Liver (tissue), 3 donors: ENCODE data around the gene TGM2.

Experiments used
- HNF4G ChIP-seq: IDR thresholded peaks from 2 replicates; pipeline ENCODE4 v1.6.1; 2016; ENCODE audit warnings: antibody characterized with exemption
- JUND ChIP-seq, 2 donors: IDR thresholded peaks; 2 replicates each; pipeline ENCODE4 v1.6.1; 2016; ENCODE audit warnings: antibody characterized with exemption in 2 of 2
- RAD21 ChIP-seq, 2 donors: IDR thresholded peaks; 2 replicates each; pipeline ENCODE4 v1.6.1; 2016; ENCODE audit warnings: antibody characterized with exemption in 2 of 2, mild to moderate bottlenecking in 2 of 2
- RXRA ChIP-seq, 2 donors: IDR thresholded peaks; 2 replicates each; pipeline ENCODE4 v1.6.1; 2017 to 2018; ENCODE audit warnings: antibody characterized with exemption in 2 of 2, mild to moderate bottlenecking in 1 of 2
- SP1 ChIP-seq: IDR thresholded peaks from 2 replicates; pipeline ENCODE4 v1.6.1; 2018; ENCODE audit warnings: antibody characterized with exemption, mild to moderate bottlenecking
- TAF1 ChIP-seq: conservative IDR thresholded peaks from 2 replicates; pipeline ENCODE4 v1.6.1; 2016; ENCODE audit warnings: antibody characterized with exemption, mild to moderate bottlenecking
- YY1 ChIP-seq: IDR thresholded peaks from 2 replicates; pipeline ENCODE4 v1.6.1; 2016; ENCODE audit warnings: antibody characterized with exemption, mild to moderate bottlenecking
- TF ChIP-seq, protein P1 (sequence below): fragments of 150-350 bp; IDR thresholded peaks from 2 replicates; pipeline ENCODE4 v1.5.1; 2017; ENCODE audit warnings: improper control_type of control experiment, low read depth, low read length; ENCODE audit not compliant: missing input control
- TF ChIP-seq, protein P2 (sequence below): IDR thresholded peaks from 2 replicates; pipeline ENCODE4 v1.6.1; 2016; ENCODE audit warnings: antibody characterized with exemption, mild to moderate bottlenecking
- donor health status: healthy.
- donor health status: healthy.

DNA sequence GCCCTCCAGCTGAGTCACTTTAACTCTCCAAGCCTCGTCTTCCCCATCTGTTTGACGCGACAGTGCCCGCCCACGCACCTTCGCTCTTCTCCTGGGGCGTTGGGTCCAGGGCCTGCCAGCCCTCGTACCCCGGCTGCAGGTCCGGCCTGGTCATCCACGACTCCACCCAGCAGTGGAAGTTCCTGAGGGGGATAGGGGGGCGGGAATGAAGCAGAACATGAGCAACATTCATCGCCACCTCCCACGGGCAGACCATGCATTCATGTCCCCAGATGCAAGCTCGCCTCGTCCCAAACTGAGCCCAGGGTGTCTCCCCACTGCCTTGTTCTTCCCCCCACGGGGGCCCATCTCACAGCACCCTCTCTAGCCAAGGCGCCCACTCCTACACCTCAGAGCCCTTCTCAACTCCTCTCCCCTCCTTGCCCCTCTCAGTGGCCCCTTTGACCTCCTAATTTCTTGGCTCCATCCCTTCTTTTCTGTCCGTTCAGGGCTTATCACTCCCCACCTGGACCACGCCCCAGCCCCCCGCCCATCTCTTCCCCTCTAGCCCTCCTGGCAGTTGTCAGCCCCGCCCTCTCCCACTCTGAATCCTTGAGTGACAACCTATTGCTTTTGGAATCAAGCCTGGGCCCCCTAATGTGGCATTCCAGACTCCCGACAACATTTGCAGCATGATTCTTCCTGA lies 23.7 kb downstream of the TGM2 start:
- TF ChIP-seq, protein P1, sequence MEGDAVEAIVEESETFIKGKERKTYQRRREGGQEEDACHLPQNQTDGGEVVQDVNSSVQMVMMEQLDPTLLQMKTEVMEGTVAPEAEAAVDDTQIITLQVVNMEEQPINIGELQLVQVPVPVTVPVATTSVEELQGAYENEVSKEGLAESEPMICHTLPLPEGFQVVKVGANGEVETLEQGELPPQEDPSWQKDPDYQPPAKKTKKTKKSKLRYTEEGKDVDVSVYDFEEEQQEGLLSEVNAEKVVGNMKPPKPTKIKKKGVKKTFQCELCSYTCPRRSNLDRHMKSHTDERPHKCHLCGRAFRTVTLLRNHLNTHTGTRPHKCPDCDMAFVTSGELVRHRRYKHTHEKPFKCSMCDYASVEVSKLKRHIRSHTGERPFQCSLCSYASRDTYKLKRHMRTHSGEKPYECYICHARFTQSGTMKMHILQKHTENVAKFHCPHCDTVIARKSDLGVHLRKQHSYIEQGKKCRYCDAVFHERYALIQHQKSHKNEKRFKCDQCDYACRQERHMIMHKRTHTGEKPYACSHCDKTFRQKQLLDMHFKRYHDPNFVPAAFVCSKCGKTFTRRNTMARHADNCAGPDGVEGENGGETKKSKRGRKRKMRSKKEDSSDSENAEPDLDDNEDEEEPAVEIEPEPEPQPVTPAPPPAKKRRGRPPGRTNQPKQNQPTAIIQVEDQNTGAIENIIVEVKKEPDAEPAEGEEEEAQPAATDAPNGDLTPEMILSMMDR: no peak
- TF ChIP-seq JUND (IDR thresholded peaks at IDR 0.05): no peak
- TF ChIP-seq, protein P2, sequence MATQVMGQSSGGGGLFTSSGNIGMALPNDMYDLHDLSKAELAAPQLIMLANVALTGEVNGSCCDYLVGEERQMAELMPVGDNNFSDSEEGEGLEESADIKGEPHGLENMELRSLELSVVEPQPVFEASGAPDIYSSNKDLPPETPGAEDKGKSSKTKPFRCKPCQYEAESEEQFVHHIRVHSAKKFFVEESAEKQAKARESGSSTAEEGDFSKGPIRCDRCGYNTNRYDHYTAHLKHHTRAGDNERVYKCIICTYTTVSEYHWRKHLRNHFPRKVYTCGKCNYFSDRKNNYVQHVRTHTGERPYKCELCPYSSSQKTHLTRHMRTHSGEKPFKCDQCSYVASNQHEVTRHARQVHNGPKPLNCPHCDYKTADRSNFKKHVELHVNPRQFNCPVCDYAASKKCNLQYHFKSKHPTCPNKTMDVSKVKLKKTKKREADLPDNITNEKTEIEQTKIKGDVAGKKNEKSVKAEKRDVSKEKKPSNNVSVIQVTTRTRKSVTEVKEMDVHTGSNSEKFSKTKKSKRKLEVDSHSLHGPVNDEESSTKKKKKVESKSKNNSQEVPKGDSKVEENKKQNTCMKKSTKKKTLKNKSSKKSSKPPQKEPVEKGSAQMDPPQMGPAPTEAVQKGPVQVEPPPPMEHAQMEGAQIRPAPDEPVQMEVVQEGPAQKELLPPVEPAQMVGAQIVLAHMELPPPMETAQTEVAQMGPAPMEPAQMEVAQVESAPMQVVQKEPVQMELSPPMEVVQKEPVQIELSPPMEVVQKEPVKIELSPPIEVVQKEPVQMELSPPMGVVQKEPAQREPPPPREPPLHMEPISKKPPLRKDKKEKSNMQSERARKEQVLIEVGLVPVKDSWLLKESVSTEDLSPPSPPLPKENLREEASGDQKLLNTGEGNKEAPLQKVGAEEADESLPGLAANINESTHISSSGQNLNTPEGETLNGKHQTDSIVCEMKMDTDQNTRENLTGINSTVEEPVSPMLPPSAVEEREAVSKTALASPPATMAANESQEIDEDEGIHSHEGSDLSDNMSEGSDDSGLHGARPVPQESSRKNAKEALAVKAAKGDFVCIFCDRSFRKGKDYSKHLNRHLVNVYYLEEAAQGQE: no peak
- TF ChIP-seq SP1: no peak
- no peak for TF ChIP-seq HNF4G
- no peak for TF ChIP-seq YY1
- no peak for TF ChIP-seq TAF1
- TF ChIP-seq RAD21 (IDR thresholded peaks at IDR 0.05): no peak
- TF ChIP-seq RXRA (IDR thresholded peaks at IDR 0.05): no peak
